Osteoblast (primary cell): ENCODE results near the gene ZBTB7C. TPM values are rescaled to one million over a fixed set of nuclear protein-coding genes. Genes with fewer than 3 reads are reported as not detected.

Experiments used
- DNase-seq: peaks from one replicate; pipeline ENCODE4 v3.0.0; 2011; ENCODE audit warnings: low spot score, mixed read lengths; ENCODE audit not compliant: insufficient read length; ENCODE audit errors: missing footprints
- H2AFZ ChIP-seq: 2 replicates; pipeline ENCODE4 v1.6.0; 2011; ENCODE audit warnings: mild to moderate bottlenecking, low read length
- H3K27ac ChIP-seq: 2 replicates; pipeline ENCODE4 v1.5.1; 2011; ENCODE audit warnings: mild to moderate bottlenecking, low read depth, low read length, moderate library complexity
- H3K27me3 ChIP-seq: 2 replicates; pipeline ENCODE4 v1.6.0; 2012; ENCODE audit warnings: mild to moderate bottlenecking, control low read depth, inconsistent platforms, low read length, moderate library complexity; ENCODE audit not compliant: insufficient read depth
- H3K36me3 ChIP-seq: 2 replicates; pipeline ENCODE4 v1.5.1; 2011; ENCODE audit warnings: mild to moderate bottlenecking, low read length, control low read depth, moderate library complexity; ENCODE audit not compliant: insufficient read depth
- H3K4me1 ChIP-seq: 2 replicates; pipeline ENCODE4 v1.5.1; 2011; ENCODE audit warnings: mild to moderate bottlenecking, low read length, control low read depth, moderate library complexity; ENCODE audit not compliant: insufficient read depth
- H3K4me2 ChIP-seq: 2 replicates; pipeline ENCODE4 v1.6.0; 2011; ENCODE audit warnings: mild to moderate bottlenecking, low read length; ENCODE audit not compliant: insufficient read depth
- H3K4me3 ChIP-seq: fragments of 200-600 bp; sonication (generic); 3 replicates; pipeline ENCODE4 v1.5.1; 2012; ENCODE audit warnings: mild to moderate bottlenecking, low read length, inconsistent platforms; ENCODE audit not compliant: insufficient read depth
- H3K79me2 ChIP-seq: 2 replicates; pipeline ENCODE4 v1.6.0; 2012; ENCODE audit warnings: mild to moderate bottlenecking, low read length, control low read depth, inconsistent platforms; ENCODE audit not compliant: insufficient read depth
- H3K9me3 ChIP-seq: 2 replicates; pipeline ENCODE4 v1.5.1; 2011; ENCODE audit warnings: low read depth, low read length, control low read depth
- H4K20me1 ChIP-seq: 2 replicates; pipeline ENCODE4 v1.6.0; 2012; ENCODE audit warnings: mild to moderate bottlenecking, low read length, control low read depth; ENCODE audit not compliant: insufficient read depth
- CTCF ChIP-seq: IDR thresholded peaks from 2 replicates; pipeline ENCODE4 v1.5.1; 2011; ENCODE audit warnings: mild to moderate bottlenecking, low read depth, low read length, moderate library complexity; ENCODE audit errors: extremely low read depth
- total RNA-seq: library from RNA; depleted of rRNA; stranded (reverse); fragments of >200 nt; gene quantifications from 2 replicates; pipeline ENCODE4 v1.2.3, GENCODE V29; 2012

The ZBTB7C gene
- total RNA-seq, 1 donor: 0.36 TPM

- H3K36me3 ChIP-seq: no peaks in the 10 kb centered on the region
- no peaks in the 10 kb centered on the region for H3K79me2 ChIP-seq
- no peak for TF ChIP-seq CTCF
- no peak overlapping the region for H3K4me3 ChIP-seq
- DNase-seq: no peak
- H3K27me3 ChIP-seq: no peaks in the 10 kb centered on the region
- no peaks in the 10 kb centered on the region for H3K4me1 ChIP-seq
- H3K9me3 ChIP-seq: no peaks in the 10 kb centered on the region
- H4K20me1 ChIP-seq: no peaks in the 10 kb centered on the region
- no peak overlapping the region for H2AFZ ChIP-seq
- H3K4me2 ChIP-seq: no peak overlapping the region
- no peak overlapping the region for H3K27ac ChIP-seq
These were observed 207.2 kb downstream of the ZBTB7C start for GRCh38 chr18:48202006-48202348.

GRCh38 chr18:48201337-48202005 lies 207.7 kb downstream of the ZBTB7C start:
- Histone ChIP-seq H4K20me1 (no peaks in the 10 kb centered on the region), H3K4me3 (no peak overlapping the region), H3K79me2 (no peaks in the 10 kb centered on the region), H3K4me1 (no peaks in the 10 kb centered on the region), H3K27ac (no peak overlapping the region), H3K36me3 (no peaks in the 10 kb centered on the region), H3K27me3 (no peaks in the 10 kb centered on the region), H2AFZ (no peak overlapping the region), H3K9me3 (no peaks in the 10 kb centered on the region), H3K4me2 (no peak overlapping the region)
- TF ChIP-seq CTCF: no peak
- DNase-seq: no peak

- DNase-seq: no peak
- Histone ChIP-seq H3K79me2 (no peaks in the 10 kb centered on the region), H3K4me3 (no peak overlapping the region), H3K9me3 (no peaks in the 10 kb centered on the region), H3K36me3 (no peaks in the 10 kb centered on the region), H2AFZ (no peak overlapping the region), H3K4me1 (no peaks in the 10 kb centered on the region), H3K4me2 (no peak overlapping the region), H4K20me1 (no peaks in the 10 kb centered on the region), H3K27ac (no peak overlapping the region), H3K27me3 (no peaks in the 10 kb centered on the region)
- no peak for TF ChIP-seq CTCF
These were observed 208.4 kb downstream of the ZBTB7C start for GRCh38 chr18:48200631-48201336.

GRCh38 chr18:48199399-48199798 lies 209.8 kb downstream of the ZBTB7C start:
- Histone ChIP-seq H3K27me3 (no peaks in the 10 kb centered on the region), H3K4me3 (no peak overlapping the region), H3K27ac (no peak overlapping the region), H3K9me3 (no peaks in the 10 kb centered on the region), H3K36me3 (no peaks in the 10 kb centered on the region), H4K20me1 (no peaks in the 10 kb centered on the region), H3K79me2 (no peaks in the 10 kb centered on the region), H2AFZ (no peak overlapping the region), H3K4me2 (no peak overlapping the region), H3K4me1 (no peaks in the 10 kb centered on the region)
- DNase-seq: no peak
- TF ChIP-seq CTCF: no peak
